Measurements from ENCODE around the gene KRI1. TPM values are rescaled to one million over a fixed set of nuclear protein-coding genes. Genes with fewer than 3 reads are reported as not detected.

Gene KRI1
- total RNA-seq, 1 donor from 2014 or later = 21.6 TPM

GRCh38 chr19:10505583-10506229 lies 60.1 kb downstream of the KRI1 start:
- Histone ChIP-seq H3K36me3 (no peaks in the 10 kb centered on the region), H3K9me3 (no peaks in the 10 kb centered on the region), H3K4me1 (peaks cover 21% of the 10 kb centered on the region), H3K27ac (no peak overlapping the region), H3K4me3 (no peak overlapping the region), H3K27me3 (no peaks in the 10 kb centered on the region)
- intact Hi-C loops (cut with DNase I) = no loop called here
- TF ChIP-seq POLR2AphosphoS5 (IDR thresholded peaks at IDR 0.05; ENCODE audit: insufficient read depth in 1 of 2, low read depth in 1 of 2) = no peak
- no peak for TF ChIP-seq POLR2A (IDR thresholded peaks at IDR 0.05)
- peak in 2 of 3 experiments; percentile 39 to 59 for TF ChIP-seq CTCF (IDR thresholded peaks at IDR 0.05)
- DNase-seq (ENCODE audit: extremely low spot score in 2 of 2) = peak in 1 of 2 donors; percentile 64

MicroRNAs encoded within 50 kb of the gene (microRNA counts, 767-probe panel; counts per million panel counts)
- microRNA hsa-miR-1238 = 238 to 261 counts per million in 2 donors

Small RNA genes within 50 kb of the gene (microRNA-seq; reads per million reads assigned to microRNA genes)
- not detected for gene MIR1238 (ENCODE audit: borderline number of aligned reads, borderline replicate concordance)

Small RNA genes within 50 kb of the gene (small RNA-seq; reads per million reads assigned to genes)
- gene MIR1238 = not detected
- gene RNU7-140P = not detected

Other genes starting within 250 kb of the KRI1 start
- 25.0 TPM for gene FDX2, start 250.0 kb downstream of the KRI1 start, total RNA-seq
- gene RAVER1, start 232.5 kb downstream of the KRI1 start, total RNA-seq = 25.5 TPM
- 7.9 TPM for gene ICAM3, start 226.4 kb downstream of the KRI1 start, total RNA-seq
- 115 TPM for gene TYK2, start 185.4 kb downstream of the KRI1 start, total RNA-seq
- 112 TPM for gene CDC37, start 162.5 kb downstream of the KRI1 start, total RNA-seq
- 16.7 TPM for gene PDE4A, start 145.5 kb downstream of the KRI1 start, total RNA-seq
- gene KEAP1, start 62.7 kb downstream of the KRI1 start, total RNA-seq = 53.5 TPM
- gene S1PR5, start 48.6 kb downstream of the KRI1 start, total RNA-seq = 36.6 TPM
- 18.2 TPM for gene ATG4D, start 22.1 kb downstream of the KRI1 start, total RNA-seq
- 22.8 TPM for gene CDKN2D, start 3.0 kb upstream of the KRI1 start, total RNA-seq
- gene AP1M2, start 21.3 kb upstream of the KRI1 start, total RNA-seq = 29.0 TPM
- 89.4 TPM for gene SLC44A2, start 59.5 kb upstream of the KRI1 start, total RNA-seq
- gene ILF3, start 88.3 kb upstream of the KRI1 start, total RNA-seq = 125 TPM
- 36.3 TPM for gene QTRT1, start 135.4 kb upstream of the KRI1 start, total RNA-seq
- 128 TPM for gene DNM2, start 152.1 kb upstream of the KRI1 start, total RNA-seq